Measurements from ENCODE around the gene TNFRSF12A.

- TF ChIP-seq POLR2A (IDR thresholded peaks at IDR 0.05) (no peak), CTCF (IDR thresholded peaks at IDR 0.05) (no peak)
Measured at GRCh38 chr16:3051009-3051408, 30.8 kb downstream of the TNFRSF12A start.

Measured in Peyer's patch (tissue), 4 donors.